ENCODE results near the gene CPED1. TPM values are rescaled to one million over a fixed set of nuclear protein-coding genes. Genes with fewer than 3 reads are reported as not detected.
"Not testable (repeated sequence)": the region's sequence is repeated elsewhere in the genome, so short reads cannot be mapped to it uniquely, and the experiment has no call there.

CPED1 gene
- polyA plus RNA-seq, 1 donor, result 43.4 TPM

DNA sequence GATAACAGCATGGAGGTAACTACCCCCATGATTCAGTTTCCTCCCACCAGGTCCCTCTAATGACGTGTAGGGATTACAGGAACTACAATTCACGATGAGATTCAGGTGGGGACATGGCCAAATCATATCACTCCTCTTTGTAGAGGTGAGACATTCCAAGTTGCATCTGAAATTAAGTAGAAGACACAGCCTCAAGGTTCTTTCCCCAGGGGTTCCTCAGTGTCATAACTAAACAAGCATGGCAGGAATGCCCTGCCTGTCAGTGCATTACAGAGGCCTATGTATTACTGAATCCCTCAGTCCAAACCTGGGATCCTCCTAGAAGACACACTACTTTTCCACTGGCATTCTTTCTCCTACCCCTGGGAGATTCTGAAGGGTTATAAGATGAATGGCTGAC lies 297.7 kb downstream of the CPED1 start:
- DNase-seq, result no peak

DNA sequence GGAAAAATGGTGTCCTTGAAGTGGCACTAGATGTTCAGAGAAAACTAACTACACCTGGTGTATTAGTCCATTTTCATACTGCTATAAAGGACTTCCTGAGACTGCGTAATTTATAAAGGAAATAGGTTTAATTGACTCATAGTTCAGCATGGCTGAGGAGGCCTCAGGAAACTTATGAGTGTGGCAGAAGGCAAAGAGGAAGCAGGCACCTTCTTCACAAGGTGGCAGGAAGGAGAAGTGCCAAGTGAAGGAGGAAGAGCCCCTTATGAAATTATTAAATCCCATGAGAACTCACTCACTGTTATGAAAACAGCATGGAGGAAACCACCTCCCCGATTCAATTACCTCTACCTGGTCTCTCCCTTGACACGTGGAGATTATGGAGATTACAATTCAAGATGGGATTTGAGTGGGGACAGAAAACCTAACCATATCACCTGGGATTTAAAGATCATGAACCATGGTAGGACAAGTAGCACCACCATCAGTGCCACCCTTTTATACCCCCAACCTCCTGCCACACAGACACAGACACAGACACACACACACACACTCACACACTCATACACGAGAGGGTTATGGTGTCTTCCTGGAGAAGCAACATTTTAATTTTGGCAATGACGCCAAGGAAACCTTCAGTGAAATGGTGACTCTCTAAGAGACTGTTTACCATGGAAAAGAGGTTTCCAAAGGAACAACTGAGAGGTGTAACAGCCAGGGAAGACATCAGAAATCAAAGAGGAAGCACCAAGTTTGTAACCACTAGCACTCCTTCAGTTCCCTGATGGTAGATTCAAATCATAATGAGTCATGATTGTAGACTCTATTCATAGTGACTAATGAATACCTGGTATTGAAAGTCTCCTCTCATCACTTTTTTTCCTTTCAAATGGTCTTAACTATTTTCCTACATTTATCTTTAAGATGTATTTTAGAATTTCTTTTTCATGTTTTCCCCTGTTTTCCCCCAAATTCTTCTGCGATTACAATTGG lies 298.5 kb downstream of the CPED1 start:
- DNase-seq, result no peak

GRCh38 chr7:121288894-121289293 lies 300.4 kb downstream of the CPED1 start:
- no peak for DNase-seq

- DNase-seq, result not testable (repeated sequence)
These were observed 301.4 kb downstream of the CPED1 start for GRCh38 chr7:121289930-121290329.

- no peak for DNase-seq
These were observed 306.0 kb downstream of the CPED1 start for GRCh38 chr7:121294448-121294992.

GRCh38 chr7:121297843-121298242 lies 309.3 kb downstream of the CPED1 start:
- no peak for DNase-seq

GRCh38 chr7:121298831-121299239 lies 310.3 kb downstream of the CPED1 start:
- DNase-seq, result no peak

- DNase-seq, result no peak
These were observed 312.3 kb downstream of the CPED1 start for GRCh38 chr7:121300685-121301420.

GRCh38 chr7:121301446-121302213 lies 313.1 kb downstream of the CPED1 start:
- no peak for DNase-seq

DNA sequence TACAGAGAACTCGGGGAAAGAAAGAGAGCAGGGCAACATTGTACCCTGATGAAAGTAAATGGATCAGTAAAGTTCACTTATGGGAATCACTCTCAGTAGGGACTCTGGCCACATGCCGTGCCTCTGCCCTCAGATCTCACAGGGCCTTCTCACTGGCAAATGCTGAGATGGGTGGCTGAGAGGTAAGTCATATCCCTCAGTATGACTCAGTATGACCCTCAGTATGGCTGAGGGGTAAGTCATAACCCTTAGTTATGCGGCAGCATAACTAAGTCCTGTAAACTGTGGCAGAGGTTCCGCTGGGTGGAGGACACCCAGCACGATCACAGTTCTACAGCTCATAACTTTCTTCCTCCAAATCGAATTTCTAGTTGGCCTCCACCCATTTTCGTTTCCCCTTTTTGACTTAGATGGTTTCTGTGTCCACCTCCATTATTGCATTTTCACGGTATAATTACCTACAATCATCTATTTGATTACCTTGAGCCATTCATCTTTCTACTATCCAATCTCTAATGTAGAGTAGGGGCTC lies 313.8 kb downstream of the CPED1 start:
- DNase-seq, result no peak

- no peak for DNase-seq
These were observed 315.1 kb downstream of the CPED1 start for GRCh38 chr7:121303422-121304101.

DNA sequence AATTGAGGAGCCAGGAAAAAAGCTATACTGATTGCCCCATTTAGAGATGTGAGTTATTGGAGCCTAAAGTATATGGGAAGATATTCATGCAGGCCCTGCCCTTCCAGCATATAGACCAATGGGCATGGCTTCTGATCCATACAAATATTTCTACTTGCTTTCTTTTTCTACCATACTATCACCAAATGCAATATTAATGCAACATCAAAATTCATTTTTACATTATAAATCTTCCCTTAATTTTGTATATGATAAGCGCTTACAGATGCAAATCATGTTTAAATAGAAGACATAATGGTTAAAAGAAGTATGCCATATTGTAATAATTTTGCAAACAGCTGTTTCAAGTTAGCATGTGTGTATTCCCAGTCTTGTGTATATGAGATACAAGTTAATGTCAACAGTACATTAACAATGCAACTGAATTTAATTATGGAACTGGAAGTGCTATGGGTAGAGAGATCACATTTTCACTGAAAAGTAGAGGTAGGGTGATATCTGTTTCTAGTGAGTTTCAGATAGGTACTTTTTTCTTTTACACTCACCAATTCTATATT lies 315.7 kb downstream of the CPED1 start:
- DNase-seq, result no peak

- no peak for DNase-seq
These were observed 316.6 kb downstream of the CPED1 start for GRCh38 chr7:121305109-121305508.

GRCh38 chr7:121306565-121306964 lies 318.1 kb downstream of the CPED1 start:
- DNase-seq, result no peak

GRCh38 chr7:121307021-121307574 lies 318.6 kb downstream of the CPED1 start:
- DNase-seq, result no peak

DNA sequence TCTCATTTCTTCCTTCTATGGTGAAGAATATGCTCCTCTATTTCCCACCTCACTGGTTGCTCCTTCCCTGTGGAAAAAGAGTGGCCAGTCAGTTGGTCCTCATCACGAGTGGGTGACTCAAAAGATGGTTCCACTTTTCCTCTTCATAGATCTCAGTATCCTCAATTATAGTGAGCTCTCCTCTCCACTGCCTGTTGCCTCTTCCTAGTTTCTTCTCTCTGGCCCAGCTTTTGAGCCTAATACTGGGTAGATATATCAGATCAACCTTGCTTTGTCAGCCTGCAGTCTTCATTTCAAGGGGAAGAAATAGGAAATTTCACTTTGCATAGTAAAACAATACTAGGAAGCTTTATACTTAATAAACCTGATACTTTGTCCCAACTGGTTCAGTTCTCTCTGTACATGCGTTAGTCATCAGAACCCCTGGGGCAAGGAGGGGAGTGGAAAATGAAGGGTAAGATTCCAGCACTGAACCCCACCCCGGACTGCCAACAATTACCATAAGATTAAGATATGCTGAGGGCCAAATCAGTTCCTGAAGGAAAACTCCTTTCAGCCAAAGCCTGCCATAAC lies 324.8 kb downstream of the CPED1 start:
- DNase-seq, result no peak

GRCh38 chr7:121313793-121314676 lies 325.5 kb downstream of the CPED1 start:
- DNase-seq, result peak; percentile 31

- DNase-seq, result not testable (repeated sequence)
These were observed 326.7 kb downstream of the CPED1 start for GRCh38 chr7:121315170-121315569.

DNA sequence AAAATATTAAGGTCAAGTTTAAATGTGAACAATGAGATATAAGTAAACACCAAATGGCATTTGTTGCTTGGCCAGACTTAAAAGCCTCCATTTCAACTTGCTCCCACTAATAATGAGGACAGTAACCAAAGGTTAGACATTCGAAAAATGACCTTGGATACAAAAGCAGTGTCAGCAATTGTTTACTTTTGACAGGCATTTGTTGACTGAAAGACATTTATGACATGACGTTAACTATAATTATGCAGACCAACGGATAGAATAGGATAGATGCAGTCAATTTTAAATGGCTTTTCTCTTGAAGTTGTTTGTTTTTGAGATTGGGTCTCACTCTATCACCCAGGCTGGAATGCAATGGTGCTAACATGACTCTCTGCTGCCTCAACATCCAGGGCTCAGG lies 333.9 kb downstream of the CPED1 start:
- no peak for DNase-seq
